Measurements from ENCODE around the gene UTP14C. TPM values are rescaled to one million over a fixed set of nuclear protein-coding genes. Genes with fewer than 3 reads are reported as not detected.

Gene UTP14C
- total RNA-seq, 3 donors from 2014 or later (not counting 1 experiment from before 2014, with no cell fraction given), result 6.2 to 9.8 (median 7.0) TPM

- Histone ChIP-seq H3K27me3 (ENCODE audit: control insufficient read depth, insufficient read depth, low read length) (no peaks in the 10 kb centered on the region), H3K36me3 (ENCODE audit: control insufficient read depth, insufficient read depth, low read length) (no peaks in the 10 kb centered on the region), H3K9me3 (ENCODE audit: control insufficient read depth, insufficient read depth, low read length) (no peaks in the 10 kb centered on the region), H3K4me3 (ENCODE audit: low read length) (no peak overlapping the region), H3K4me1 (ENCODE audit: control insufficient read depth, insufficient read depth, low read length) (no peaks in the 10 kb centered on the region), H3K27ac (ENCODE audit: low read length) (no peak overlapping the region)
- no peaks in the 10 kb centered on the region for H3K4me1 Mint-ChIP-seq
- no peak overlapping the region for H3K27ac Mint-ChIP-seq
- ATAC-seq (no peak), DNase-seq (no peak)
- H3K27me3 Mint-ChIP-seq (ENCODE audit: low read depth in 2 of 2), result peaks cover 30 to 36% of the 10 kb centered on the region in 2 donors
- TF ChIP-seq CTCF (IDR thresholded peaks at IDR 0.05), result no peak
- intact Hi-C loops (cut with micrococcal nuclease), result no loop called here
- WGBS (ENCODE audit: insufficient coverage), result 85% methylated on average over 7 of the region's 7 CpGs
- H3K9me3 Mint-ChIP-seq, result no peaks in the 10 kb centered on the region
- no peak overlapping the region for H3K4me3 Mint-ChIP-seq
- no peaks in the 10 kb centered on the region for H3K36me3 Mint-ChIP-seq
These were observed 19.9 kb upstream of the UTP14C start for GRCh38 chr13:52004511-52005170.

- ATAC-seq (no peak), DNase-seq (no peak)
- no peak overlapping the region for H3K27ac Mint-ChIP-seq
- Histone ChIP-seq H3K4me1 (ENCODE audit: control insufficient read depth, insufficient read depth, low read length) (peaks cover 3% of the 10 kb centered on the region), H3K4me3 (ENCODE audit: low read length) (no peak overlapping the region), H3K9me3 (ENCODE audit: control insufficient read depth, insufficient read depth, low read length) (no peaks in the 10 kb centered on the region), H3K27me3 (ENCODE audit: control insufficient read depth, insufficient read depth, low read length) (peaks cover 5% of the 10 kb centered on the region), H3K36me3 (ENCODE audit: control insufficient read depth, insufficient read depth, low read length) (no peaks in the 10 kb centered on the region), H3K27ac (ENCODE audit: low read length) (no peak overlapping the region)
- TF ChIP-seq CTCF (IDR thresholded peaks at IDR 0.05), result no peak
- H3K27me3 Mint-ChIP-seq (ENCODE audit: low read depth in 2 of 2), result peaks cover 33 to 40% of the 10 kb centered on the region in 2 donors
- H3K4me1 Mint-ChIP-seq, result peaks cover 2 to 3% of the 10 kb centered on the region in 2 donors
- intact Hi-C loops (cut with micrococcal nuclease), result no loop called here
- WGBS (ENCODE audit: insufficient coverage), result 88% methylated on average over 12 of the region's 13 CpGs
- H3K36me3 Mint-ChIP-seq, result no peaks in the 10 kb centered on the region
- no peak overlapping the region for H3K4me3 Mint-ChIP-seq
- H3K9me3 Mint-ChIP-seq, result no peaks in the 10 kb centered on the region
These were observed 18.5 kb upstream of the UTP14C start for GRCh38 chr13:52005841-52006522.

GRCh38 chr13:52006523-52007245 lies 17.8 kb upstream of the UTP14C start:
- intact Hi-C loops (cut with micrococcal nuclease), result no loop called here
- Histone ChIP-seq H3K4me3 (ENCODE audit: low read length) (no peak overlapping the region), H3K27me3 (ENCODE audit: control insufficient read depth, insufficient read depth, low read length) (peaks cover 8% of the 10 kb centered on the region)

More at GRCh38 chr13:52006523-52007245, 17.8 kb upstream of the UTP14C start:
- no peaks in the 10 kb centered on the region for H3K36me3 ChIP-seq (ENCODE audit: control insufficient read depth, insufficient read depth, low read length)
- H3K4me1 ChIP-seq (ENCODE audit: control insufficient read depth, insufficient read depth, low read length), result peaks cover 9% of the 10 kb centered on the region
- WGBS (ENCODE audit: insufficient coverage), result 83% methylated on average over 6 of the region's 8 CpGs
- Mint-ChIP-seq H3K9me3 (no peaks in the 10 kb centered on the region), H3K27me3 (ENCODE audit: low read depth in 2 of 2) (peaks cover 34 to 43% of the 10 kb centered on the region in 2 donors), H3K36me3 (no peaks in the 10 kb centered on the region), H3K4me1 (peaks cover 7% of the 10 kb centered on the region in 2 donors), H3K4me3 (no peak overlapping the region), H3K27ac (no peak overlapping the region)
- no peaks in the 10 kb centered on the region for H3K9me3 ChIP-seq (ENCODE audit: control insufficient read depth, insufficient read depth, low read length)
- no peak for ATAC-seq
- no peak for TF ChIP-seq CTCF (IDR thresholded peaks at IDR 0.05)
- DNase-seq, result no peak
- no peak overlapping the region for H3K27ac ChIP-seq (ENCODE audit: low read length)
